ENCODE results near the gene GFM2. TPM values are rescaled to one million over a fixed set of nuclear protein-coding genes. Genes with fewer than 3 reads are reported as not detected.

The GFM2 gene
- total and polyA plus RNA-seq, 2 experiments from 2014 or later, result 28.5 to 50.1 TPM

- Histone ChIP-seq H2AFZ (no peak overlapping the region), H4K20me1 (replicated peaks; ENCODE audit: insufficient read depth) (no peaks in the 10 kb centered on the region), H3K4me3 (no peak overlapping the region), H3K4me2 (no peak overlapping the region), H3K79me2 (replicated peaks; ENCODE audit: insufficient read depth) (no peaks in the 10 kb centered on the region), H3K36me3 (ENCODE audit: insufficient read depth) (peaks cover 3% of the 10 kb centered on the region; the same call in 1 of the 2 replicates), H3K27me3 (ENCODE audit: insufficient read depth) (no peaks in the 10 kb centered on the region), H3K4me1 (ENCODE audit: insufficient read depth) (no peaks in the 10 kb centered on the region), H3K9me2 (ENCODE audit: insufficient read depth) (no peaks in the 10 kb centered on the region), H3F3A (replicated peaks; ENCODE audit: low read depth) (no peaks in the 10 kb centered on the region), H3K27ac (ENCODE audit: low read depth) (no peak overlapping the region)
- Mint-ChIP-seq H3K4me3 (no peak overlapping the region), H3K27ac (no peak overlapping the region), H3K36me3 (ENCODE audit: low read depth) (peaks cover 24% of the 10 kb centered on the region; the same call in 2 of the 3 replicates), H3K27me3 (ENCODE audit: insufficient read depth, low read depth, poor library complexity) (no peaks in the 10 kb centered on the region), H3K9me3 (peaks cover under 1% of the 10 kb centered on the region; the same call in 2 of the 3 replicates), H3K4me1 (no peaks in the 10 kb centered on the region)
- ATAC-seq (no peak), DNase-seq (ENCODE audit: low spot score) (no peak)
- TF ChIP-seq POLR2AphosphoS5 (IDR thresholded peaks at IDR 0.05; ENCODE audit: low read depth) (no peak), ZNF462 (CRISPR knock-in tag; IDR thresholded peaks at IDR 0.05) (no peak), EZH2 (IDR thresholded peaks at IDR 0.05; ENCODE audit: low read depth, unreplicated experiment) (no peak), STAT1 (IDR thresholded peaks at IDR 0.05; ENCODE audit: unreplicated experiment) (no peak), JUNB (IDR thresholded peaks at IDR 0.05; ENCODE audit: unreplicated experiment) (no peak), ZNF114 (CRISPR knock-in tag; IDR thresholded peaks at IDR 0.05) (no peak), ETS1 (IDR thresholded peaks at IDR 0.05) (no peak), CREB1 (CRISPR knock-in tag; IDR thresholded peaks at IDR 0.05; ENCODE audit: low read depth) (no peak), REST (IDR thresholded peaks at IDR 0.05; ENCODE audit: unreplicated experiment) (no peak), ZNF331 (CRISPR knock-in tag; IDR thresholded peaks at IDR 0.05; ENCODE audit: low read depth) (no peak), CTCF (conservative IDR thresholded peaks at IDR 0.05; ENCODE audit: low read depth in 2 of 2) (no peak)
Measured at GRCh38 chr5:74717596-74717995, 49.3 kb downstream of the GFM2 start.
